ENCODE data around the gene NOTO.

NOTO gene

GRCh38 chr2:73233932-73234832, 31.8 kb downstream of the NOTO start, which contains the start of gene CCT7:
CCT7 (plus strand) TSS chr2:73234308; CDS start chr2:73234379, 71 bp downstream.
- CTCF ChIA-PET: interaction anchor here (1.6 kb wide), 1 partner anchor 21 kb away, joined by 6 read pairs; the partner anchor contains the start of gene SMYD5
- peak; percentile 83 for DNase-seq (ENCODE audit: extremely low spot score)
- POLR2A ChIA-PET: interaction anchor here (0.6 to 3.9 kb wide), 16 partner anchors 9 to 503 kb away, joined by 3 to 53 read pairs (median 5); partner anchors contain the start of genes ALMS1, SMYD5 and TPRKB
- TF ChIP-seq ELF4 (IDR thresholded peaks at IDR 0.05): peak; percentile 76
- TF ChIP-seq SUZ12 (IDR thresholded peaks at IDR 0.05): no peak
- TF ChIP-seq NFRKB (IDR thresholded peaks at IDR 0.05): peak; percentile 69; the same call in 1 of the 2 replicates
- TF ChIP-seq LEF1 (IDR thresholded peaks at IDR 0.05; ENCODE audit: borderline replicate concordance): peak; percentile 74; the same call in 1 of the 2 replicates

- DNase-seq (ENCODE audit: extremely low spot score): no peak
- ChIA-PET POLR2A (interaction anchor here (1.1 to 3.9 kb wide), 5 partner anchors 9 to 24 kb away, joined by 4 to 53 read pairs (median 32); partner anchors contain the start of gene SMYD5), CTCF (no interaction called here)
- no peak for TF ChIP-seq FOXK2 (IDR thresholded peaks at IDR 0.05)
- no peak for TF ChIP-seq SUZ12 (IDR thresholded peaks at IDR 0.05)
- TF ChIP-seq FOXM1 (IDR thresholded peaks at IDR 0.05; ENCODE audit: borderline replicate concordance): no peak
- TF ChIP-seq ARNT (IDR thresholded peaks at IDR 0.05): no peak
- no peak for TF ChIP-seq ELF4 (IDR thresholded peaks at IDR 0.05)
- TF ChIP-seq LEF1 (IDR thresholded peaks at IDR 0.05; ENCODE audit: borderline replicate concordance): no peak
- no peak for TF ChIP-seq ZNF384 (IDR thresholded peaks at IDR 0.05)
- no peak for TF ChIP-seq CTBP1 (IDR thresholded peaks at IDR 0.05; ENCODE audit: borderline replicate concordance)
- TF ChIP-seq SP1 (IDR thresholded peaks at IDR 0.05): no peak
- no peak for TF ChIP-seq PKNOX1 (IDR thresholded peaks at IDR 0.05)
- no peak for TF ChIP-seq HDGF (IDR thresholded peaks at IDR 0.05; ENCODE audit: borderline replicate concordance)
- TF ChIP-seq NFRKB (IDR thresholded peaks at IDR 0.05): no peak
- no peak for TF ChIP-seq FOXA1 (IDR thresholded peaks at IDR 0.05)
- no peak for TF ChIP-seq TARDBP (IDR thresholded peaks at IDR 0.05)
- TF ChIP-seq L3MBTL2 (conservative IDR thresholded peaks at IDR 0.05): no peak
- no peak for TF ChIP-seq BHLHE40 (IDR thresholded peaks at IDR 0.05; ENCODE audit: borderline replicate concordance)
Observed at GRCh38 chr2:73235315-73236028, 33.1 kb downstream of the NOTO start.

- no peak for TF ChIP-seq LEF1 (IDR thresholded peaks at IDR 0.05; ENCODE audit: borderline replicate concordance)
- no peak for TF ChIP-seq HDGF (IDR thresholded peaks at IDR 0.05; ENCODE audit: borderline replicate concordance)
- no peak for TF ChIP-seq ELF4 (IDR thresholded peaks at IDR 0.05)
- no peak for TF ChIP-seq L3MBTL2 (conservative IDR thresholded peaks at IDR 0.05)
- no peak for TF ChIP-seq PKNOX1 (IDR thresholded peaks at IDR 0.05)
- TF ChIP-seq ZNF384 (IDR thresholded peaks at IDR 0.05): no peak
- no peak for TF ChIP-seq TARDBP (IDR thresholded peaks at IDR 0.05)
- TF ChIP-seq FOXK2 (IDR thresholded peaks at IDR 0.05): no peak
- no peak for TF ChIP-seq FOXA1 (IDR thresholded peaks at IDR 0.05)
- TF ChIP-seq CTBP1 (IDR thresholded peaks at IDR 0.05; ENCODE audit: borderline replicate concordance): no peak
- TF ChIP-seq SP1 (IDR thresholded peaks at IDR 0.05): no peak
- no peak for TF ChIP-seq BHLHE40 (IDR thresholded peaks at IDR 0.05; ENCODE audit: borderline replicate concordance)
- no peak for TF ChIP-seq ARNT (IDR thresholded peaks at IDR 0.05)
- no peak for TF ChIP-seq SUZ12 (IDR thresholded peaks at IDR 0.05)
- no peak for TF ChIP-seq NFRKB (IDR thresholded peaks at IDR 0.05)
- ChIA-PET POLR2A (interaction anchor here (0.8 kb wide), 1 partner anchor 36 kb away, joined by 3 read pairs; no protein-coding TSS in a partner anchor), CTCF (interaction anchor here (1.4 kb wide), 1 partner anchor 24 kb away, joined by 3 read pairs; no protein-coding TSS in a partner anchor)
- no peak for DNase-seq (ENCODE audit: extremely low spot score)
Observed at GRCh38 chr2:73237168-73237567, 34.8 kb downstream of the NOTO start.

- TF ChIP-seq ARNT (IDR thresholded peaks at IDR 0.05): no peak
- no peak for TF ChIP-seq SP1 (IDR thresholded peaks at IDR 0.05)
- TF ChIP-seq FOXK2 (IDR thresholded peaks at IDR 0.05): no peak
- no peak for TF ChIP-seq HDGF (IDR thresholded peaks at IDR 0.05; ENCODE audit: borderline replicate concordance)
- TF ChIP-seq FOXM1 (IDR thresholded peaks at IDR 0.05; ENCODE audit: borderline replicate concordance): no peak
- no peak for TF ChIP-seq SUZ12 (IDR thresholded peaks at IDR 0.05)
- TF ChIP-seq CTBP1 (IDR thresholded peaks at IDR 0.05; ENCODE audit: borderline replicate concordance): no peak
- no peak for TF ChIP-seq TARDBP (IDR thresholded peaks at IDR 0.05)
- no peak for TF ChIP-seq ELF4 (IDR thresholded peaks at IDR 0.05)
- TF ChIP-seq L3MBTL2 (conservative IDR thresholded peaks at IDR 0.05): no peak
- ChIA-PET POLR2A (interaction anchor here (0.9 kb wide), 1 partner anchor 20 kb away, joined by 3 read pairs; no protein-coding TSS in a partner anchor), CTCF (interaction anchor here (1.4 kb wide), 1 partner anchor 25 kb away, joined by 3 read pairs; no protein-coding TSS in a partner anchor)
- DNase-seq (ENCODE audit: extremely low spot score): no peak
Observed at GRCh38 chr2:73238149-73238548, 35.8 kb downstream of the NOTO start.

- CTCF ChIA-PET: no interaction called here
- DNase-seq (ENCODE audit: extremely low spot score): no peak
- POLR2A ChIA-PET: interaction anchor here (0.9 kb wide), 1 partner anchor 19 kb away, joined by 3 read pairs; no protein-coding TSS in a partner anchor
- no peak for TF ChIP-seq TARDBP (IDR thresholded peaks at IDR 0.05)
- no peak for TF ChIP-seq SP1 (IDR thresholded peaks at IDR 0.05)
- no peak for TF ChIP-seq FOXK2 (IDR thresholded peaks at IDR 0.05)
- no peak for TF ChIP-seq ZNF384 (IDR thresholded peaks at IDR 0.05)
- no peak for TF ChIP-seq L3MBTL2 (conservative IDR thresholded peaks at IDR 0.05)
- TF ChIP-seq FOXM1 (IDR thresholded peaks at IDR 0.05; ENCODE audit: borderline replicate concordance): no peak
- TF ChIP-seq LEF1 (IDR thresholded peaks at IDR 0.05; ENCODE audit: borderline replicate concordance): no peak
Observed at GRCh38 chr2:73238976-73239375, 36.6 kb downstream of the NOTO start.

Data from HEK293T (cell line).